Left hindlimb (tissue), 1 donor: ENCODE measurements around the gene EPB41L4B.
"Not testable (repeated sequence)": the region's sequence is repeated elsewhere in the genome, so short reads cannot be mapped to it uniquely, and the experiment has no call there.

Experiments
- DNase-seq: peaks from one replicate; pipeline ENCODE4 v3.0.0-alpha.2; 2018

The EPB41L4B gene

DNA sequence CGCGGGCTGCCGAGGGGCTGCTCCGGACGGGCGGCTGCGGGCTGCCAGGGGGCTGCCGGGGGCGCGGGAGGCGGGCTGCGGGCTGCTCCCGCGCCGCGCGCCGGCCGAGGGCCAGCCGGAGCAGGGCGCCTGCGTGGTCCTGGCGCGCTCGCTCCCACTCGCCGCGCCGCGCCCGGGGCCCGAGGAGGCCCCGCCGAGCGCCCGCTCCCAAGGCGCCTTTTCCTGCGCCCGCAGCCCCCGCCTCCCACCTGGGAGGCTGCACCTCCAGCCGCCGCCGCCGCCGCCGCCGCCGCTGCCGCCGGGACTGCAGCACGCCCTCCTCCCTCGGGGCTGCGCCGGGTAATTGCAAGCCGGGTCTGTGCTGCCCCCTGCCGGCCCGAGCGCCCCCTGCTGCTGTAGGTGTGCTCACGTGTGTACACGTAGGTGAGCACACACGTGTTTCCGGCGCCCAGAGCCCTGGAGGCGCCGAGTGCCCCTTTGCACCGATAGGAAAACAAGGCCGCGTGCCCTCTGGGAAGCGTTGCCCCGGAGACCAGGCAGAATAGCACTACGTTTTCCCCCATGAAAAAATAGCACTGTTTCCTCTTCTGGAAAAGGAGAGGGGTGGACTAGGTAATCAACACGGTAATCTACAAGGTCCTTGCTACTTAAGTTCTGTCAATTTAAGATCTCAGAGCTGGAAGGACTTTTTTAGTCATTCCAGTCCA lies at the start of gene EPB41L4B:
EPB41L4B (minus strand) TSS at position 318 of the 707 bp plus-strand sequence. CDS start 613 bp downstream, outside the sequence.
- DNase-seq = peak; percentile 87

DNA sequence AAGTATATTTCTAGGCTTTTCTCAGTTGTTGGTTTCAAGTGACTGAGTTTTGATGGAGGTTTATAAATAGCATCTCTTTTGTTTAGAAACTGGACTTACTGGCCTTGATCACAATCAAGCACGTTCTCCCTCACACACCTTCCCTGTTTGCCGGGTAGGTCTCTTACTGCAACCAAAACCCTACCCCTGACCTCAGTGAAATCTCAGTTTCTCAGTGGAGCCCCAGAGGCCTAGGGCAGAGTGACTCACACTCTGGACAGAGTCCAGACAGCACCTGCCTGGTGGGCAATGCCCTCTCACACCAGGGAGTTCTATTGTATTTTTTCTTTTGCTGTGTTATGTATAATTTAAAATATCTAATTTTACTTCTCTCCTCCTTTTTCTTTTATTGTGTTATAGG lies 48.4 kb upstream of the EPB41L4B start:
- DNase-seq = no peak

DNA sequence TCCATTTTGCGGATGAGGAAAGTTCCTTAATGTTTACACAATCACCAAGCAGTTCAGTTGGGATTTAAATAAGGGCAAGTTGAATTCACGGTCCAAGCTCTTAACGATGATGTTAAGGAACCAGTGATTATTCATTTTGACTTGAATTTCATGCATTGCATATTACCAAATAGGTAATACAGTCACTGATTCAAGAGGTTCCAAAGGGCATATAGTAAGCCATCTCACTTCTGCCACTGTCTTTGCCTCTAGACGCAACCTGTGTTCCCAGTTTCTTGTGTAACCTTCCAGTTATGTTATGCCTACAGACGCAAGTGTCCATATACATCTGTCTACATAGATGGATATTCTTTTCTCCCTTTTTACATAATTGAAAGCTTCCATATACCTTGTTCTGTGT lies 39.9 kb upstream of the EPB41L4B start:
- no peak for DNase-seq

DNA sequence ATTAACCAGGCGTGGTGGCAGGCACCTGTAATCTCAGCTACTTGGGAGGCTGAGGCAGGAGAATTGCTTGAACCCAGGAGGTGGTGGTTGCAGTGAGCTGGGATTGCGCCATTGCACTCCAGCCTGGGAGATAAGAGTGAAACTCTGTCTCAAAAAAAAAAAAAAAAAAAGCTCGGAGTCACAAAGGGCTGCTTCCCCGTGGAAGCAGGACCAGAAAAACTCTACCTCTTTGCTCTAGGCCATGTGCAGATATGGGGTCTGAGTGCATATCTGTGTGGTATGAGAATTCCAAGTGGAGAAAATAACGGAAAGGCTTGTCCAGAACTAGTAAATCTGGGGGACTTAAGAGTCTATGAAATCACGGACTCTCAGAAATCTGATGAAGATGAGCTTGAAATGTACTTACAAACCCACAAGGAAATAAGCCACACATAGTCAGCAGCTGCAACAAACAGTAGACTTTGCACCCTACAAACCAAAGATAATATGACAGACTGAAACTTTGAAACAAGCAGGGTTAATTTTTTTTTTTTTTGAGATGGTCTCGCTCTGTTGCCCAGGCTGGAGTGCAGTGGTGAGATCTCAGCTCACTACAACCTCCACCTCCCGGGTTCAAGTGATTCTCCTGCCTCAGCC lies 38.2 kb upstream of the EPB41L4B start:
- DNase-seq = not testable (repeated sequence)

DNA sequence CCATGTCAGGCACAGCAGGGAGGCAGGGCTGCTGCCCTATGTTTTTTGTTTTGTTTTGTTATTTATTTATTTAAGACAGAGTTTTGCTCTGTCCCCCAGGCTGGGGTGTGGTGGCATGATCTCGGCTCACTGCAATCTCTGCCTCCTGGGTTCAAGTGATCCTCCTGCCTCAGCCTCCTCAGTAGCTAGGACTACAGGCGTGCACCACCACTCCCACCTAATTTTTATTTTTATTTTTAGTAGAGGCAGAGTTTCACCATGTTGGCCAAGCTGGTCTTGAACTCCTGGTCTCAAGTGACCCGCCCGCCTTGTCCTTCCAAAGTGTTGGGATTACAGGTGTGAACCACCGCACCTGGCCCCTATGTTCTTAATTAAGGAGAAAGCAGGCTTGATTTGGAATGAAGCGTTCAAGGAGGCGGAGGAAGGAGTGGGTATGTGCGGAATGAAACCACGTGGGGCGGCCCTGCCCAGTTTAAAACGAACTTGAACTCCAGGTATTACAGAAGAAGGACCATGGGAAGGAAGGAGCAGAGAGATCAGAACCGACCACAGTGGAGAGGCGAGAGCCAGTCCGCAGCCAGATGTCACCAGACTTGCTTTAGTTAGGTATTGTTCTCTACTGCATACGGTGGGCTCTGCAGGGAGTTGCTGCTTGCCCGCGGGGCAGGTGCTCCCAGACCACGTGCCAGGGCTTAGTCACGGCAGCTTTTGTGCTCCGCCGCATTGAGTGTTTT lies 34.9 kb upstream of the EPB41L4B start:
- DNase-seq = no peak

DNA sequence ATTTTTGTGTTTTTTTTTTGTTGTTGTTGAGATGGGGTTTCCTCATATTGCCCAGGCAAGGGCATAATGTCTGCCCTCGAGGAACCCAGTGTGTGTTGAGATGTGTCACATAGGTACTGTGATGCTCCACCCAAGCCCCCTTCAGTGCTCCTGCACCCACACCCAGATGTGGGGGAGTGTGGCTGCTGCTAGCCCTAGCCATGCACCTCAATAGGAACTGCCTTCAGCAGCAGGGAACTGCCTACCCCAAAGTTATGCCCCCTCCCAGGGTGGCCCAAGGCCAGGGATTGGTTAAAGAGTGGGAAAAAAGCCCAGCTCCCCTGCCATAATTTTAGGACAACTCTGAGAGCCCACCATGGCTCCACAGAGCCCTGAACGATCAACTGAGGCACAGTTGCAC lies 33.3 kb upstream of the EPB41L4B start:
- DNase-seq = no peak

DNA sequence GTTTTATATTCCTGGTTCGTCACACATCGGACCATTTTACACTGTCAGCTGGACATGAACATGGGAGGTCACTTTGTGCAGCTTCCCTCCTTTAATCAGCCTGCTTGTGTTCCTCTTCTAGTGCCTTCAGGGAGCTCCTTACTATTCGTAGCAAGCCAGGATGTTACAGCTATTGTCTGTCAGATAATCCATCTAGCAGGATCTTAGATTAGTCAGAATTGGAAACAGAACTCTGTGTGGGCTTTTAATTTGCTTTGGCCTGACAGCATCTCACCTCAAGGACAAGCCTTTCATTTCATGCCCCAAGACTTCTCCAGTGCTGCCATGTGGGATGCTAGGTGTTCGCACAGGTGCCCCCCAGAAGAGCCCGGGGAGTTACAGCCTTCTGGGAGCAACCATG lies 30.2 kb upstream of the EPB41L4B start:
- DNase-seq = no peak

DNA sequence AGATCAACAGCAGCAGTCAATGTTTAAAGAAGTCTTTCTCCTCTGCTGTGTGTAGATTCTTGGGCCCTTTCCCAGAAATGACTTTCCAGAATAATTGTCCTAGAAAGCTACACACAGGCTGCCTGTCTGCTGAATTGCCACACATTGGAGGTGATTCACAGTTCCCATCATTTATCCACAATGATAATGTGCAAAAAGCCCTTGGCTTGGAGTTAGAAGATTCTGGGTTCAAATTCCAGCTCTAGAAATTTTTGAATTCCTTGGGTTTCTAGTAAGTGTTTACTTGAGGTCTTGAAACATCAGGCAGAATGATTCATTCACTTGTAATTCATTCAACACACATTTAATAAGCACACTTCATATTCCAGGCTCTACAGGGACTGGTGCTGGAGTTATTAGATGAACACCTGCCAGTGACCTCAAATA lies 28.6 kb upstream of the EPB41L4B start:
- no peak for DNase-seq

DNA sequence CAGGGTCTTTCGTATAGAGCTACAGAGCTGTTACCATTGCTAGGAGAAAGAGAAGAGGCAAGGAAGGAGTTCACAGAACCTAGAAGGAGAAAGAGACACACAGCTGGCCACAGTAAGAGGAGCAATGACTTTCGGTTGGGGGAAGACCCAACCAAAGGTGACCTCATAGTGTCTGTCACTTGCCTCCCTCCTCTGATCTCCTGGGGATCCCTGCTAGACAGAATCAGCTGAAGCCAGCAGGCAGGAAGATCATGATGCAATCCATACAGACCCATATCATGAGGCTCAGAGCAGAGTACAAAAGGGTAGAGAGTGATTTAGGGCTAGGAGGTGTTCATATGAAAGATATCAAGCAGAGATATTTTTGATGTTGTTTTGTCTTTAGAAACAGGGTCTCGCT lies 26.0 kb upstream of the EPB41L4B start:
- DNase-seq = no peak

DNA sequence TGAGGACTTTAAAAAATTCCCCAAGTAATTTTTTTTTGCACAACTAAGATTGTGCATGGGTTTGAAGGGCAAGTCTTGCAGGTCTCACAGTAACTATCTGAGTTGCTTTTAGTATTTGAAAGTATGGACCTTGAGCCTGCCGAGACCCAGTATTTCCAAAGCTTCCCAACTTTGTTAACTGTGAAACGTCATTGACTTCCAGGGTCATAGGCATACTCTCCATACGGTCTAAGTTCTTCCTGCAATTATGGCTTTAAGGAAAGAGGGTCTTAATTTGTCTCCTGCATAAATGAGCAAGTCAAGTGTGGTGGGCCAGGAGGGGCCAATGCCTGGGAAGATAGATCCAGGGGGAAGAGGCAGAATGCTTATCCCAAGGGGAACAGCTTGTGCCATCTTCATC lies 24.0 kb upstream of the EPB41L4B start:
- DNase-seq = no peak

DNA sequence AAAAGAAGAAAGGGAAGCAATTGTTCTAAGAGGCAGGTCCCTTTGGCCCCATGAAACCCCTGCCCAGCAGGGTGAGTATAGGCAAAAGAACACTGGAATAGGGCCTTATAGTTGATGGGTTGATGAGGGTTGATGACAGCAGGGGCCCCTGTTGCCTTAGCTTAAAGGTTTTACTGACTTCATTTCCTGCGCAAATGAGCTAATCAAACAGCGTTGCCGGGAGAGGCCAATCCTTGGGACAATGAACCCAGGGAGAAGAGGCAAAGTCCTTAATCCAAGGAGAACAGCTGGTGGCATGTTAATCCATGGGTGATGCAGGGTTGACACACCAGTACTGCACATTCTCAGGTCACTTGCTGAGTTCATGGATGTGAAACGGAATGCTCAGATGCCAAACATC lies 22.0 kb upstream of the EPB41L4B start:
- no peak for DNase-seq

DNA sequence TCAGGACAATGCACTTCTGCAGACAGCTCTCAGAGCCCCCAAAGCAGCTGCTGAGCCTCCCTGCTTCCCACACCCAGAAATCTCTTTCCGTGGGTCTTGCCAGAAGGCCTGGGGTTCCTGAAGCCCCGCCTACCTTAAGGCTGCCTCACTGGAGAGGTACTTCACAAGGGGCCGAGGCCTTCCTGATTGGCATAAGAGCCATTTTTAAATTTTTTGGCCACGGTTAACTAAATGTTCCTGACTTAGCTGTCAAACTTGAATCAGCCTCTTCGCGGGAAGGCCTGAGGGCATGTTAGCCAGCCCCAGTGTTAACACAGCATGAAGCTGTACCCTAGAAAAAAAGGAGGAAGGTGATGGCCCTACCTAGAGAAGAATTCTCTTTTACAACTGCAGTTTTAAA lies 20.7 kb upstream of the EPB41L4B start:
- no peak for DNase-seq

DNA sequence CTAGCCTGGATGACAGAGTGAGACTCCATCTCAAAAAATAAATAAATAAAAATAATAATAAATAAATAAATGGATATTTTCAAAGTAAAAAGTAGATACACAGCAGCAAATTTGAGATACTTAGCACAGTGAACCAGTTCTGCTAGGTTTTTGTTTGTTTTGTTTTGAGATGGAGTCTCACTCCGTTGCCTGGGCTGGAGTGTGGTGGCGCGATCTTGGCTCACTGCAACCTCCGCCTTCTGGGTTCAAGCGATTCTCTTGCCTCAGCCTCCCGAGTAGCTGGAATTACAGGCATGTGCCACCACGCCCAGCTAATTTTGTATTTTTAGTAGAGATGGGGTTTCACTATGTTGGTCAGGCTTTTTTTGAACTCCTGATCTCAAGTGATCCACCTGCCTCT lies 20.1 kb upstream of the EPB41L4B start:
- not testable (repeated sequence) for DNase-seq

DNA sequence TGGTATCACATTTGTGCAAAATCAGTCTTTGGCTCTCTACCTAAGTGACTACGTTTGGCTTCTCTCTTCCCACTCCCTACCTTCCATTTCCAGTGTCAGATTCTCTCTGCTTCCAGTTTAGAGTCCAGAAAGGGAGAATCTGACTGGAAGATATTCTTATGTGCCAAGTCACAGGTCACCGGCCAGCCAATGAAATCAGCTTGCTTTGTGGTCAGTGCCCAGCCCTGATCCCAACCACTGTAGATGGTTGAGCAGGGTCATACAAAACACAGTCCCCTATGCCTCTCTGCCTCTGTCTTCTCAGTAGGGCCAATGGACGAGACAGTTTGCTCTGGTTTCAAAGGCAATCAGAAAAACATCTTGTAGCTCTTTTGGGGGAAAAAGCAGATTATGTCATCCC lies 15.6 kb upstream of the EPB41L4B start:
- DNase-seq = no peak

DNA sequence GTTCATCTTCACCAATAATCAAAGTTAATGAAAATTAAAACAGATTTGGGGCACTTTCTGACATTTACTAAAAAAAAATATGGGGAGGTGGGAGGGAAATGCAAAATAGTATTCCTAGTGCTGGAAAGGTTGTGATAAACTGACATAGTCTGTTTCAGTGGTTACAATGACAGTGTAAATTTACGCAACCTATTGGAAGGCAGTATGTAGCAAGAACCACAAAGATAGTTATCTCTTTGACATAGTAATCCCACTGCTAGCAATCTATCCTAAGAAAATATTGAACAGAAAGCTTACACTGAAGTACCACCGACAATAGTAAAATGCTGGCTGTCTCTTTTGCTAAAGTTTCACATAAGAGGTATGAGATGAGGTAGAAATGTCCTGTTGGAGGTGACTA lies 15.1 kb upstream of the EPB41L4B start:
- no peak for DNase-seq

DNA sequence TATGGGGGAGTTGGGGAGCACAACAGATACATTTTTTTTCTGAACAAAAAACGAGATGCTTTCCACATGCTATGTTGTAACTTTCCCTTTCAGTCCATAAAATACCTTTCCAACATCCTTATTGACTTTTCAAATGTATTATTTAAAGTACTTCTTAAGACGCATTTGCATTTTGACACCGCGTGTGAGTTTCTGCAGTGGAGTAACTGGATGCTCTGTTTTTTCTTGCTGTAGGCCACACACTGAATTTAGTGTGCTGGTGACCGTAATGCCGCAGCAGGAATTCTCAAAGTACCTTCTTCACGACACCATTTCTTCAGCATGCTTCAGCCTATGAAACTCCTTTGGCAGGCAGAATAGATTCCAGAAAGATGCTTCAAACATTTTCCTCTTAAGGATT lies 14.3 kb upstream of the EPB41L4B start:
- no peak for DNase-seq

DNA sequence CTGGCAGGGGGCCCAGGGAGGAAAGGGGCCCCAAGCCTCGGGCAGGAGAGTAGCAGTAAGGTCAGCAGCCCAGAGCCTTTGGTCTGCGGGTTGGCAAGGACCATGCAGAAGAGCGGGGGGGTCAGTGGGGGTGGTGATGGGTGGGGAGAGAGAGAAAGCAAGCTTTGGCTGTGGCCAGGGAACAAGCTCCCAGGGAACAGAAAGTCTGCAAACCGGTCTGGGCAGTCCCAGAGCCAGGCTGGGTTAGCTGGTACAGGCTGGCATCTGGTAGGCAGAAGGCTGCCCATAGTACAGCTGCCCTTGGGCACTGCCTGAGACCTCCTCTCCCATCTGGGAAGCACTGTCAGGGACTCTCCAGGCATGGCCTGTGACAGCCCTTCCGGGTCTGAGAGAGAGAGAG lies 10.5 kb upstream of the EPB41L4B start:
- peak; percentile 81 for DNase-seq

DNA sequence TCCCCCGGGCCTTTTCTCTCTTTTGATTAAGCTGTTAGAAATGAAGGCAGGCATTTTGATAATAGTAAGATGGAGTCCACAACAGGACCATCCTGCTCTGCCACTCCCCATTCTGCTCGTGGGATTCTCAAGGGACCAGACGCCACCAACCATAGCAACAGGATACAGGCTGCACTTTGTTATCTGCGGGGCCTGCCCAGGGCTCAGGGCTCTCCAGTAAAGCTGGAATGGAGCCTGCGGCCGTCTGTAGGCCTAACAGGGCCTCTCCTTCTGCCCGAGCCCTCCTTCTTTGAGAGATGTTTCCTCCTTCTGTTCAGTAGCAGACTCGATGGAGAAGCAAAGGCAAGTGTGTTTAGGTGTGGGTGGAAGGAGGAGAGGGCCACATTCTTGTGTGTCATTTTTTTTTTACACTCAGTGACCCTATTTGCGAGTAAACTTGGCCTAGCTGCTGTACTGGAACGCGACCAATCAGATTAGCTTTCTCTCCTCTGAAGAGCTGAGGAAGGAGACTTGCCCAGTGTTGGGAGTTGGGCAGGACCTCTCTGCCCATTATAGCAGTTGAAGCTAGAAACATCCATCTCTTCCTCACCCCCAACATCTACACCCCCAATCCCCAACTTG lies 8.9 kb upstream of the EPB41L4B start:
- DNase-seq = no peak

DNA sequence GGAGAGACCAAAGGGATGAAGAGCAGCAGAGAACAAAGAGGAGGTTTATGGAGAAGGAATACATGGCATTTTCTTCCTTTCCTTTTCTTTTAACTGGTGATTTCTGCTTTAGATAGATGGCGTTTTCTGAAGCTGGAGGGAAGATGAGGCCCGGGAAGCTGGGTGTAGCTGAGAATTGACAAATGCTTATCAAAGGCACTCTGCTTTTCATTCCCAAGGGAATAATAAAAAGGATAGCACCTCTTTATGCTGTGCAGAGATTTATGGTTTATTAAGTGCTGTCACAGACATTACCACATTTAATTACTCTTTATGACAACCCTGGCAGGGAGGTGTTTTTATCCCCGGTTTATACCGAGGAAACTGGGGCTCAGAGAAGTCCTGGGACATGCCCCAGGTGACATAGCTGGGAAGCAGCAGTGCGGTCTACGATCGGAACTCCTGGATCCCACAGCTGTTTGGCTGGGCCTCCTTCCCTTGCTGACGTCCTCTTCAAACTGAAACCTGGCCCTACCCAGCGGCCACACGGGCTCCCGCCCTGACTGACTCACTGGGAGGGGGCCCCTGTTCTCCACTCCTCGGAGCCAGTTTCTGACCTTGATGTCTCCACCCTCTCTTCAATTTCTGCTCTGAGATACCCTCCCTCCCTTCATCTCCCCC lies 8.2 kb upstream of the EPB41L4B start:
- DNase-seq = peak; percentile 87

DNA sequence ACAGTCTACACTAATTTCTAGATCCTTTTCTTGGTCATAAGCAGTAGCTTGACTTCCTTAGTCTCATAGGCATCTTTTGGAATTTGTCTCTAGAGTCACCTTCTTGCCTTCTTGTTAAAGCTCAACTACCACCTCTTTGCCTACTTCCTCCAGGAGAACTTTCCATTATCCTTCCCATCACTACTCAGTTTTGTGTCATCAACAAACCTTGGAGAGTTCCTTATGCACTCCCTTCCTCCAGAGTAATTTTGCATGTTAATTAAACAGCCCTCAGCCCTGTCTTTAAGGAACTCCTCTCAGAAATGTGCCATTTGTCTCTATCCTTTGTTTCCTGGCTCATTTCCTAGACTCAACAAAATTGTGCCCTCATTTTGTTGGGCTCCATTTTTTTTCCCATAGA lies 4.2 kb upstream of the EPB41L4B start:
- DNase-seq = no peak

DNA sequence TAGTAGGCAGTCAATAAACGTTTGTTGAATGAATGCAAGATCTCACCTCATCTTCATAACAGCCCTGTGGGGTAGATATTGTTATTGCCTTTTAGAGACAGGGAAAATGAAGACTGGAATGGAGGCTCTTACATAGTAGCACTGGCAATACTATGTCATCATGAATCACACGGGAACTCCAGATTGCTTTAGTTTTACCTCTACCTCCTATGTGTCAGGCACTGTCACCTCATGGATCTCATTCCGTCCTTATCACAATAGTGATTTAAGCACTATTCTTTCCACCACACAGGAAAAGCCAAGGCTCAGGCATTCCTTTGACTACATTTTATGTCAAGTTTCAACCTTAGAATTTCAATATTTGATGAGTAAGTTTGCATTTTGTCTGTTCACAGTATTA lies 2.9 kb upstream of the EPB41L4B start:
- DNase-seq = no peak

DNA sequence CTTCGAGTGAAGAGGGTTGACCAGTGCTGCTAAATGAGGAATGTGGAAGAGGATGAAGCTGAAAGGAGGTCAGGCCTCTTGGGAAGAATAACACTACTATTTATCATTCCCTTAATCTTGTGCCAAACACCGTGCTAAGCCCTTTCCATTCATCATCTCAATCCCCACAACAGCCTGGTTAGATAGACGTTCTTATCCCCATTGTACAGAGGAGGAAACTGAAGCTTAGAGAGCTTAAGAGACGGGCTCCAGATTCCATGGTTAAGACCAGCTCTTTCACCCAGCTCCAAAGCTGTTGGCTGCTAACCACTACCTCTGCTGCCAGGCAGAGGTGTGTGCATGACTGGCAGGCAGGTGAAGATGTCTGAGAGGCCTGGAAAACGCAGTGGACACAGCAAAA lies 868 bp upstream of the EPB41L4B start:
- DNase-seq = no peak

DNA sequence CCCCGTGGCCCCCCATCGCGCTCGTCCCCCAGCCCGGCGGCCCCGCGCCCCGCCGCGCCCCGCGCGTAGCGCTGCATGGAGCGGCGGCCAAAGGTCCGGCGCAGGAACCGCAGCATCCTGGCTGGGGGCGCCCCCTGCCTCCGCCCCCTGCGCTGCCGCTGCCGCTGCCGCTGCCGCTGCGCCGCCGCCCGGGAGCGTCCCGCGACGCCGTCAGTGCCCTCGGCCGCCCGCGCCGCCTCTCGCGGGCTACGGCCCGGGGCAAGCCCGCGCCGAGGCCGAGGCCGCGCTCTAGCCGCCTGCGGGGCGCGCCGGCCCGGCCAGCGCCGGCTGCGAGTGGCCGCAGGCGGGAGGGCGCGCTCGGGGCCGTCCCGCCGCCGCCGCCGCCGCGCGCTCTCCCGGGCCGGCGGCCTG lies 523 bp downstream of the EPB41L4B start:
- DNase-seq = peak; percentile 35
